ENCODE measurements around the gene NEGR1. TPM values are rescaled to one million over a fixed set of nuclear protein-coding genes. Genes with fewer than 3 reads are reported as not detected.

NEGR1 gene
- total and polyA plus RNA-seq, 9 of the 15 experiments (the other 6 are each of a cell fraction or from before 2014, with no cell fraction given): not detected

- BruUV-seq (replicated peaks): no TSS peak
- no peak overlapping the region for H2AFZ ChIP-seq (ENCODE audit: low read depth, low read length)
- no peaks in the 10 kb centered on the region for H3K4me1 ChIP-seq (replicated peaks in 1 of 2; ENCODE audit: control insufficient read depth in 2 of 2, insufficient read depth in 2 of 2, low read length in 2 of 2)
- H3K27ac ChIP-seq (ENCODE audit: extremely low read depth, low read depth, low read length): no peak overlapping the region
- FAIRE-seq (no peak), ATAC-seq (no peak), DNase-seq (ENCODE audit: extremely low read depth in 1 of 4, low spot score in 3 of 4) (no peak)
- H3K36me3 ChIP-seq (ENCODE audit: control insufficient read depth, insufficient read depth, low read length): no peaks in the 10 kb centered on the region
- no peaks in the 10 kb centered on the region for H3K9me3 ChIP-seq (replicated peaks; ENCODE audit: control insufficient read depth, insufficient read depth, low read depth, low read length)
- no peak overlapping the region for H3K9ac ChIP-seq (ENCODE audit: insufficient read depth in 1 of 2, low read depth in 2 of 2, low read length in 2 of 2)
- no peak for TF ChIP-seq SMARCC2 (IDR thresholded peaks at IDR 0.05; ENCODE audit: low read depth)
- no peak for TF ChIP-seq PHB (CRISPR knock-in tag; IDR thresholded peaks at IDR 0.05)
- TF ChIP-seq ZNF324 (CRISPR knock-in tag; IDR thresholded peaks at IDR 0.05): no peak
- no peak for TF ChIP-seq MTA1 (IDR thresholded peaks at IDR 0.05; ENCODE audit: borderline replicate concordance)
- no peak for TF ChIP-seq ZNF445 (CRISPR knock-in tag; IDR thresholded peaks at IDR 0.05; ENCODE audit: low read depth)
- TF ChIP-seq SETDB1 (IDR thresholded peaks at IDR 0.05; ENCODE audit: low read length): no peak
- TF ChIP-seq NFE2L1 (tag; IDR thresholded peaks at IDR 0.05; ENCODE audit: borderline replicate concordance, low read depth): no peak
- TF ChIP-seq, protein P1, sequence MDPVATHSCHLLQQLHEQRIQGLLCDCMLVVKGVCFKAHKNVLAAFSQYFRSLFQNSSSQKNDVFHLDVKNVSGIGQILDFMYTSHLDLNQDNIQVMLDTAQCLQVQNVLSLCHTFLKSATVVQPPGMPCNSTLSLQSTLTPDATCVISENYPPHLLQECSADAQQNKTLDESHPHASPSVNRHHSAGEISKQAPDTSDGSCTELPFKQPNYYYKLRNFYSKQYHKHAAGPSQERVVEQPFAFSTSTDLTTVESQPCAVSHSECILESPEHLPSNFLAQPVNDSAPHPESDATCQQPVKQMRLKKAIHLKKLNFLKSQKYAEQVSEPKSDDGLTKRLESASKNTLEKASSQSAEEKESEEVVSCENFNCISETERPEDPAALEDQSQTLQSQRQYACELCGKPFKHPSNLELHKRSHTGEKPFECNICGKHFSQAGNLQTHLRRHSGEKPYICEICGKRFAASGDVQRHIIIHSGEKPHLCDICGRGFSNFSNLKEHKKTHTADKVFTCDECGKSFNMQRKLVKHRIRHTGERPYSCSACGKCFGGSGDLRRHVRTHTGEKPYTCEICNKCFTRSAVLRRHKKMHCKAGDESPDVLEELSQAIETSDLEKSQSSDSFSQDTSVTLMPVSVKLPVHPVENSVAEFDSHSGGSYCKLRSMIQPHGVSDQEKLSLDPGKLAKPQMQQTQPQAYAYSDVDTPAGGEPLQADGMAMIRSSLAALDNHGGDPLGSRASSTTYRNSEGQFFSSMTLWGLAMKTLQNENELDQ (CRISPR knock-in tag; IDR thresholded peaks at IDR 0.05; ENCODE audit: borderline replicate concordance): no peak
- TF ChIP-seq CBFB (CRISPR knock-in tag; IDR thresholded peaks at IDR 0.05): no peak
- no peak for TF ChIP-seq ZNF41 (CRISPR knock-in tag; conservative IDR thresholded peaks at IDR 0.05)
- TF ChIP-seq EZH2 (IDR thresholded peaks at IDR 0.05; ENCODE audit: borderline replicate concordance, low read depth, low read length): no peak
- no peak for TF ChIP-seq TAF9B (IDR thresholded peaks at IDR 0.05; ENCODE audit: partially characterized antibody)
- TF ChIP-seq ELF1 (tag; IDR thresholded peaks at IDR 0.05): no peak
- no peak for TF ChIP-seq MXI1 (IDR thresholded peaks at IDR 0.05; ENCODE audit: low read depth, low read length)
- TF ChIP-seq, protein P2, sequence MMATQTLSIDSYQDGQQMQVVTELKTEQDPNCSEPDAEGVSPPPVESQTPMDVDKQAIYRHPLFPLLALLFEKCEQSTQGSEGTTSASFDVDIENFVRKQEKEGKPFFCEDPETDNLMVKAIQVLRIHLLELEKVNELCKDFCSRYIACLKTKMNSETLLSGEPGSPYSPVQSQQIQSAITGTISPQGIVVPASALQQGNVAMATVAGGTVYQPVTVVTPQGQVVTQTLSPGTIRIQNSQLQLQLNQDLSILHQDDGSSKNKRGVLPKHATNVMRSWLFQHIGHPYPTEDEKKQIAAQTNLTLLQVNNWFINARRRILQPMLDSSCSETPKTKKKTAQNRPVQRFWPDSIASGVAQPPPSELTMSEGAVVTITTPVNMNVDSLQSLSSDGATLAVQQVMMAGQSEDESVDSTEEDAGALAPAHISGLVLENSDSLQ (IDR thresholded peaks at IDR 0.05): no peak
- H3K4me2 ChIP-seq (ENCODE audit: insufficient read depth, low read length): no peak overlapping the region
- intact Hi-C loops (cut with micrococcal nuclease) (no loop called here), in situ Hi-C loops (cut with MboI) (no loop called here)
- H3K4me3 ChIP-seq: no peak overlapping the region
- 0% methylated on average over 6 of the region's 6 CpGs for WGBS (ENCODE audit: insufficient coverage, low coverage, missing lambda C conversion rate)
- H4K20me1 ChIP-seq (replicated peaks; ENCODE audit: control insufficient read depth, insufficient read depth, low read length): no peaks in the 10 kb centered on the region
- ChIA-PET CTCF (ENCODE audit: low intra/inter-chr PET ratio) (no interaction called here), POLR2A (no interaction called here)
- H3K9me1 ChIP-seq (ENCODE audit: control insufficient read depth, insufficient read depth, low read length): no peaks in the 10 kb centered on the region
- no peaks in the 10 kb centered on the region for H3K27me3 ChIP-seq (ENCODE audit: control insufficient read depth in 2 of 2, insufficient read depth in 2 of 2, low read length in 2 of 2)
- H3K79me2 ChIP-seq (ENCODE audit: control insufficient read depth, insufficient read depth, low read length): no peaks in the 10 kb centered on the region
These were observed 318.2 kb downstream of the NEGR1 start for GRCh38 chr1:71964188-71964587.
